Islet precursor cell (in vitro differentiated cells): ENCODE results near the gene CNOT1.
A peak's percentile ranks its signal among the peaks of the same experiment; 100 is the strongest.
"Not testable (repeated sequence)": the region's sequence is repeated elsewhere in the genome, so short reads cannot be mapped to it uniquely, and the experiment has no call there.

Source experiments
- DNase-seq: peaks from one replicate; pipeline ENCODE4 v3.0.0-alpha.2; 2018

Gene CNOT1

GRCh38 chr16:58637021-58637420, 7.4 kb upstream of the CNOT1 start:
- DNase-seq: not testable (repeated sequence)

GRCh38 chr16:58636466-58636865, 6.8 kb upstream of the CNOT1 start:
- DNase-seq: no peak

- DNase-seq: no peak
These were observed 5.9 kb upstream of the CNOT1 start for GRCh38 chr16:58635502-58635901.

- no peak for DNase-seq
These were observed 4.7 kb upstream of the CNOT1 start for GRCh38 chr16:58634265-58634802.

- peak; percentile 63 for DNase-seq
These were observed 537 bp downstream of the CNOT1 start for GRCh38 chr16:58628845-58629732.

- DNase-seq: no peak
These were observed 5.4 kb downstream of the CNOT1 start for GRCh38 chr16:58624209-58624608.

- no peak for DNase-seq
These were observed 9.2 kb downstream of the CNOT1 start for GRCh38 chr16:58620396-58620795.

- DNase-seq: no peak
These were observed 14.3 kb downstream of the CNOT1 start for GRCh38 chr16:58615280-58615679.

- DNase-seq: no peak
These were observed 14.8 kb downstream of the CNOT1 start for GRCh38 chr16:58614860-58615259.

- no peak for DNase-seq
These were observed 15.4 kb downstream of the CNOT1 start for GRCh38 chr16:58614212-58614611.

- DNase-seq: not testable (repeated sequence)
These were observed 16.7 kb downstream of the CNOT1 start for GRCh38 chr16:58612965-58613364.

GRCh38 chr16:58608601-58609136, 21.0 kb downstream of the CNOT1 start:
- DNase-seq: no peak

- DNase-seq: no peak
These were observed 24.1 kb downstream of the CNOT1 start for GRCh38 chr16:58605562-58605961.

- no peak for DNase-seq
These were observed 38.5 kb downstream of the CNOT1 start for GRCh38 chr16:58591083-58591482.

GRCh38 chr16:58589326-58589905, 40.2 kb downstream of the CNOT1 start:
- DNase-seq: no peak

GRCh38 chr16:58588406-58588805, 41.2 kb downstream of the CNOT1 start:
- DNase-seq: no peak

GRCh38 chr16:58586340-58587030, 43.1 kb downstream of the CNOT1 start:
- DNase-seq: no peak

- DNase-seq: no peak
These were observed 44.7 kb downstream of the CNOT1 start for GRCh38 chr16:58584831-58585505.

GRCh38 chr16:58582971-58583765, 46.5 kb downstream of the CNOT1 start:
- no peak for DNase-seq

- DNase-seq: no peak
These were observed 47.5 kb downstream of the CNOT1 start for GRCh38 chr16:58582133-58582532.

- no peak for DNase-seq
These were observed 50.0 kb downstream of the CNOT1 start for GRCh38 chr16:58579587-58579986.

- no peak for DNase-seq
These were observed 51.0 kb downstream of the CNOT1 start for GRCh38 chr16:58578642-58579041.
